HG03159 (cell line): ENCODE measurements around the gene APOB.

Experiments
- ATAC-seq: cut with Tn5 transposase; IDR thresholded peaks from one replicate; pipeline ENCODE4 v1.9.1; 2021; ENCODE audit warnings: mild to moderate bottlenecking, moderate library complexity; ENCODE audit not compliant: unreplicated experiment

Gene APOB

GRCh38 chr2:21043744-21044532 lies at the start of gene APOB:
Gene APOB, minus strand, starts transcription at chr2:21044073. Its CDS starts 128 bp downstream, at chr2:21043945.
- no peak for ATAC-seq

GRCh38 chr2:21092308-21092869 lies 48.5 kb upstream of the APOB start:
- no peak for ATAC-seq

- no peak for ATAC-seq
Measured at GRCh38 chr2:21084401-21084800, 40.5 kb upstream of the APOB start.

GRCh38 chr2:21083482-21083881 lies 39.6 kb upstream of the APOB start:
- no peak for ATAC-seq

GRCh38 chr2:21078296-21078695 lies 34.4 kb upstream of the APOB start:
- ATAC-seq: no peak

- no peak for ATAC-seq
Measured at GRCh38 chr2:21072477-21073242, 28.8 kb upstream of the APOB start.

- no peak for ATAC-seq
Measured at GRCh38 chr2:21070341-21071257, 26.7 kb upstream of the APOB start.

- no peak for ATAC-seq
Measured at GRCh38 chr2:21069746-21070340, 26.0 kb upstream of the APOB start.

GRCh38 chr2:21067859-21068537 lies 24.1 kb upstream of the APOB start:
- no peak for ATAC-seq

GRCh38 chr2:21067125-21067524 lies 23.3 kb upstream of the APOB start:
- no peak for ATAC-seq

GRCh38 chr2:21059885-21060610 lies 16.2 kb upstream of the APOB start:
- no peak for ATAC-seq

DNA sequence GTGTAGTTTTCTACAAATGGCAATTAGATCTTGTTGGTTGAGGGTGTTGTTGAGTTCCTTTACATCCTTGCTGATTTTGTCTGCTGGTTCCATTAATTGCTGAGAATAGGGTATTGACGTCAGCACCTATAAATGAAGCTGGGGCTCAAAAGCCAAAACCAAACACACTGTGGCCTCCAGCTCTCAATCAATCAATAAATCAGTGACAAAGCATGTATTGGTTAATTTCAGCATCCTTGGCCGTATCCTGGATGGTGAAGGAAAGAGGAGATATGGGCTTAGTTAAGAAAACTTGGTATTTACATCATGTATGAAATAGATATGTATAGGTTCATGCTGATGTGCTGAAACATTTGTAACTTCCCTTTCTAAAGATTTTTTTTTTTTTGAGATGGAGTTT lies 13.2 kb upstream of the APOB start:
- ATAC-seq: no peak

DNA sequence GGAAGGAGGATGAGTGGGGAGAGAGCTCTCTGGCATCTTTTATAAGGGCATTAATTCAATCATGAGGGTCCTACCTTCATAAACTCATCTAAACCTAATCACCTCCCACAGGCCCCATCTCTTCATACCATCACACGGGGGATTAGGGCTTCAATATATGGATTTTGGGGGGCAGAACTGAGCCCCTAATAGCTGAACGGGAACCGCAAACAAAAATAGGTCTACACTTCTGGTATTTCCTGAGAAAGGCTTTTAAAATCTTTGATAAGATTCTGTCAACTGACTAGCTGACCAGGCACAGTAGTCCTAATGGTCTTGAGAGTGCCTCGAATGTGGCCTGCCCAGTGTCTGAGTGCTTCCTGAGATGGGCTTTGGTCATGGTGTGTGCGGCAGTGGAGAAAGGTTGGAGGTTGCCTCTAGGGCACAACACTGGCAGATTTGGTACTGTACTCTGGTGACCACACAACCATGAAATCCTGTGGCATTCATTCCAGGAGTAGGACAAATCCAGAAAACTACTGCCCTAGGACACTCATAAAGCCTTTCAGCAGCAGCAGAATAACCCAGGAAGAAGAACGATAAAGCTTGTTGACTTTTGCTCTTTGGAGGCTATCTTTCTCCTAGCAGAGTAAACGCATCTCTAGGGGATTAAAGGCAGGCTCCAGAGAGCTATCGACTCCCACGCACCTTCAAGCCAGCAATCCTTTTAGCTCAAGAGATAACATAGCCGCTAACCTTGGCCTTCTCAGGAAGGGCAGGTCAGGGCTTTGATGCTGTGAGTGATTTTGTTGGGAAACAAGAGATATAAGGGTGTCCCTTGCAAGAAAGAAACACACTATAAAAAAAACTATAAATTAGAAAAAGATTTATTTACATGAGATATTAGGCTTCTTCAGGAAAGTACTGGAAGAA lies 12.3 kb upstream of the APOB start:
- no peak for ATAC-seq

DNA sequence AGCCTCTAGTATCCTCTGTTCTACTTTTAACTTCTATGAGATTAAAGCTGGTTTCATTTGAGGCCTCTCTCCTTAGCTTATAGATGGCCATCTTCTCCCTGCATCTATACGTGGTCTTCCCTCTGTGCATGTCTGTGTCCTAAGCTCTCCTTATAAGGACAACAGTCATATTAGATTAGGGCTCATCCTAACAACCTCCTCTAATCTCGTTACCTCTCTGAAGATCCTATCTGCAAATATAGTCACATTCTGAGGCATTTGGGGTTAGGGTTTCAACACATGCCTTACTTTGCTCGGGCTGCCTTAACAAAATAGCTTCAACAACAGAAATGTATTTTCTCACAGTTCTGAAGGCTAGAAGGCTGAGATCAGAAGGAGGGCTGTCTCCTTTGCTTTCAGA lies 11.6 kb upstream of the APOB start:
- ATAC-seq: no peak

DNA sequence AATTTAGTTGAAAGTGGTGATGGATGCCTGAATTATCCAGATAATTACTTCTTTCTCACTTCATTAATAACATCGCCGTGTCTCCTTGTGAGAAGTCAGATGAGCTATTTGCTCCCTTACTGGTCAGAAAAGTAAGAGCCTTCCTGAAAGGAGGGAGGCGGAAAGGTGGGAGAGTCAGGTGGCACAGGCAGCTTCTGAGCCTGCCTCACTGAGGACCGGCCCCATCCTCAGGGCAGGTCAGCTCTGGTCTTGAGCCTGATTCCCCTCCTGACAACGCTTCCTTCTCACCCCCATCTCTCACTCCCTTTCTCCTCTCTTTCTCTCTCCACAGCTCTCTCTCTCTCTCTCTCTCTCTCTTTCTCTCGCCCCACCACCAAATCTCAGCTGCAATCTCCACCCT lies 10.1 kb upstream of the APOB start:
- no peak for ATAC-seq

DNA sequence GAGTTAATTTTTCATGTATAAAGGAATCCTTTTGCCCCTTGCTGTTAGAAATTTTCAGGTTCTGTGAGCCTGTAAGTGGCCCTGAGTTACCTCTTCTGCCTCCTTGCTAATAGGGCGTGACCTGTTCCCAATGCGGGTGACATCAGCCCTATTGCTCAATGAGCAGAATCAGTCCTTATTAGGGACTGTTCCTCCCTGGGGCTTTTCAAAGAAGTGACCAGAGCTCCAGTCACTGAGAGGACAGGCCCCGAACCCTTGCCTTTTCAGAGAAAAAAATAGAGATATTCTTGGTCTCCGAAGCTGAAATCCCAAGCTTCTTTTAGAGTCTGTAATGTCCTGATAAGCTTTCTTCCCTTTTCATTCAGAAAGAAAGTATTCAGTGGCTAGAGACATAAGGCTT lies 8.2 kb upstream of the APOB start:
- ATAC-seq: no peak

DNA sequence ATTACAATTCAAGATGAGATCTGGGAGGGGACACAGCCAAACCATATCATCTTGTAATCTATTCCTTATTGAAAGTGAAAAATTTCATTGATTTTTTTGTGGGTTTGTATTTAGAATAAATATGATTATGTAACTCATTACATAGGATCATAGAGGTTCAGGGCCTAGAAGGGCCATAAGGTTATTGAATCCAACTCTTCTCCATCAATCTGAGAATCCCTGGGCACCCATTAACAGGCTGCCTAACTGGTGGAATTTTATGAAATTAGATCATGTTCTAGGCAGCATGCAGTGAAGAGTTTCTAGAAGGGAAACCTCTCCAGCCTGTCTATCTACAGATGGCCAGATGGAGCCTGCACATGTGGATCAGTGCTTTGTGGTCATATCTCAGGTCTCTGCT lies 6.3 kb upstream of the APOB start:
- ATAC-seq: no peak
